Colonic mucosa (tissue), 4 donors: ENCODE results near the gene DCP2. TPM values are rescaled to one million over a fixed set of nuclear protein-coding genes. Genes with fewer than 3 reads are reported as not detected.

Experiments used
- DNase-seq: peaks from one replicate; pipeline ENCODE4 v3.0.0-alpha.2; 2020
- H3K27ac ChIP-seq: fragments of 200-600 bp; one replicate; pipeline ENCODE4 v1.8.0; 2021
- H3K27me3 ChIP-seq: fragments of 200-600 bp; one replicate; pipeline ENCODE4 v1.8.0; 2021
- H3K36me3 ChIP-seq: fragments of 200-600 bp; one replicate; pipeline ENCODE4 v1.8.0; 2021
- H3K4me1 ChIP-seq: fragments of 200-600 bp; one replicate; pipeline ENCODE4 v1.8.0; 2021; ENCODE audit warnings: mild to moderate bottlenecking
- H3K4me3 ChIP-seq: fragments of 200-600 bp; one replicate; pipeline ENCODE4 v1.8.0; 2021
- H3K9ac ChIP-seq, 2 donors: one replicate each; pipeline ENCODE4 v1.7.0; 2013; ENCODE audit warnings: control low read depth in 2 of 2, low read depth in 2 of 2, low read length in 2 of 2
- H3K9me3 ChIP-seq: fragments of 200-600 bp; one replicate; pipeline ENCODE4 v1.8.0; 2021
- CTCF ChIP-seq: fragments of 200-600 bp; IDR thresholded peaks from one replicate; pipeline ENCODE4 v1.8.0; 2022; ENCODE audit warnings: antibody characterized with exemption, mild to moderate bottlenecking
- intact Hi-C: fragments of 100-400 bp; cut with DNase I; formaldehyde crosslinking; loops from one replicate; pipeline ENCODE4 v1.14.1; 2022
- total RNA-seq, 2 donors: library from RNA; stranded (reverse); fragmentation: NEBNext Ultra II Directional in 1 of 2; extraction: Animal tissue kit (Norgen Biotek cat#: 25700) in 1 of 2; gene quantifications; one replicate each; pipeline ENCODE4 v1.2.1, GENCODE V29; 2021
- donor health status: healthy.
- donor health status: DM: no; HTN: no; CAD: no.
- donor health status: DM: no; HTN: no; CAD: no.

Gene DCP2
- 10 to 100 TPM; 39.5 to 48.2 TPM for total RNA-seq

GRCh38 chr5:112976432-112977309 is at the start of gene DCP2:
Gene DCP2, plus strand, starts transcription at chr5:112976798. Its CDS starts 136 bp downstream, at chr5:112976934.
- no peak for TF ChIP-seq CTCF
- DNase-seq: peak; percentile 95
- H3K27me3 ChIP-seq: no peaks in the 10 kb centered on the region
- peak within 1 kb of the TSS; percentile 75 to 90 for H3K9ac ChIP-seq
- peaks cover 7% of the 10 kb centered on the region for H3K4me1 ChIP-seq
- intact Hi-C loops: loop anchor here (10.0 kb wide), 1 partner anchor 52 kb away; the partner anchor contains the start of gene REEP5
- H3K36me3 ChIP-seq: no peaks in the 10 kb centered on the region
- peak within 1 kb of the TSS; percentile 75 for H3K4me3 ChIP-seq
- no peaks in the 10 kb centered on the region for H3K9me3 ChIP-seq
- H3K27ac ChIP-seq: peak within 1 kb of the TSS; percentile 93

GRCh38 chr5:112929336-112930081 is 47.1 kb upstream of the DCP2 start:
- intact Hi-C loops: loop anchor here (10.0 kb wide), 2 partner anchors 45 to 375 kb away; partner anchors contain the start of gene DCP2
- no peaks in the 10 kb centered on the region for H3K4me1 ChIP-seq
- no peak for DNase-seq
- no peaks in the 10 kb centered on the region for H3K36me3 ChIP-seq
- H3K4me3 ChIP-seq: no peak overlapping the region
- H3K27me3 ChIP-seq: no peaks in the 10 kb centered on the region
- H3K9me3 ChIP-seq: no peaks in the 10 kb centered on the region
- peak overlapping the region; percentile 17 for H3K27ac ChIP-seq
- TF ChIP-seq CTCF: no peak
- no peak overlapping the region for H3K9ac ChIP-seq

GRCh38 chr5:112930082-112930344 is 46.6 kb upstream of the DCP2 start:
- Histone ChIP-seq H3K4me3 (no peak overlapping the region), H3K27me3 (no peaks in the 10 kb centered on the region), H3K9ac (no peak overlapping the region), H3K36me3 (no peaks in the 10 kb centered on the region), H3K4me1 (no peaks in the 10 kb centered on the region), H3K27ac (no peak overlapping the region), H3K9me3 (no peaks in the 10 kb centered on the region)
- no peak for DNase-seq
- TF ChIP-seq CTCF: no peak
- intact Hi-C loops: no loop called here

GRCh38 chr5:112931473-112931872 is 45.1 kb upstream of the DCP2 start:
- Histone ChIP-seq H3K9ac (no peak overlapping the region), H3K9me3 (no peaks in the 10 kb centered on the region), H3K4me3 (no peak overlapping the region), H3K4me1 (no peaks in the 10 kb centered on the region), H3K36me3 (no peaks in the 10 kb centered on the region), H3K27me3 (no peaks in the 10 kb centered on the region), H3K27ac (no peak overlapping the region)
- DNase-seq: no peak
- intact Hi-C loops: no loop called here
- no peak for TF ChIP-seq CTCF

GRCh38 chr5:112933105-112933504 is 43.5 kb upstream of the DCP2 start:
- H3K9me3 ChIP-seq: no peaks in the 10 kb centered on the region
- intact Hi-C loops: no loop called here
- no peak for TF ChIP-seq CTCF

More at GRCh38 chr5:112933105-112933504, 43.5 kb upstream of the DCP2 start:
- H3K27me3 ChIP-seq: no peaks in the 10 kb centered on the region
- no peak for DNase-seq
- no peak overlapping the region for H3K9ac ChIP-seq
- H3K36me3 ChIP-seq: no peaks in the 10 kb centered on the region
- H3K27ac ChIP-seq: no peak overlapping the region
- H3K4me3 ChIP-seq: no peak overlapping the region
- H3K4me1 ChIP-seq: no peaks in the 10 kb centered on the region
